ENCODE measurements around the gene KHNYN.

DNA sequence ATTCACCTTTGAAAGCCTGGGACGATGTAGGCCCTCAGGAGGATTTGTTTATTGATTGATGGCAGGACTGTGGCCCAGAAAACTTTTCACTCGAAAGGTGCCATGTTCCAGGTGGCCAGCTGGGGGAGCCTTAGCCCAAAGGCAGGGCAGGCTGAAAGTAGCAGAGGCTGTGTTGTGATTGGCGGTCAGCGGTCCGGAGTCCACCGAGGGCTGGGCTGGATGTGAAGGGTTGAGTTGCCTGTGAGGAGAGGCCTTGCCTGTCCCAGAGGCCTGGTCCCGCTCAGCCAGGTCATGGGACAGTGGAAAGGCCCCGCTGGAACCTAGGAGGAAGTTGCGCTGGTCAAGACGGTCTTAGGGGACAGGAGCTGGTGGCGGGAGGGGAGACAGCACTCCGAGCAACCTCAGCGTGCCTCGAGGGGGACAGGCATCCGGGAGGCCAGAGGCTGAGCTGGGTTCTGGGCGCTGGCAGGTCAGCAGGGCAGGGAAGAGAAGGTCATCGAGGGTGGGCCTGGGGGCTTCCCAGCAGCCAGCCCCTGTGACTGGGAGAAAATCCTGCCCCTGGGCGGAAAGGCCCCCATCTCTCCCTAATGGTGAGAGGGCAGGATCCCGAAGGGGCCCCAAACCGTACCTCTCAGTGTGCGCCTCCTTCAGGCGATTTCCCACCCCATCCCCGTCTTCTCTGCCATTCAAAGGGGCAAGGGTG lies 52.0 kb downstream of the KHNYN start:
- TF ChIP-seq, protein P1, sequence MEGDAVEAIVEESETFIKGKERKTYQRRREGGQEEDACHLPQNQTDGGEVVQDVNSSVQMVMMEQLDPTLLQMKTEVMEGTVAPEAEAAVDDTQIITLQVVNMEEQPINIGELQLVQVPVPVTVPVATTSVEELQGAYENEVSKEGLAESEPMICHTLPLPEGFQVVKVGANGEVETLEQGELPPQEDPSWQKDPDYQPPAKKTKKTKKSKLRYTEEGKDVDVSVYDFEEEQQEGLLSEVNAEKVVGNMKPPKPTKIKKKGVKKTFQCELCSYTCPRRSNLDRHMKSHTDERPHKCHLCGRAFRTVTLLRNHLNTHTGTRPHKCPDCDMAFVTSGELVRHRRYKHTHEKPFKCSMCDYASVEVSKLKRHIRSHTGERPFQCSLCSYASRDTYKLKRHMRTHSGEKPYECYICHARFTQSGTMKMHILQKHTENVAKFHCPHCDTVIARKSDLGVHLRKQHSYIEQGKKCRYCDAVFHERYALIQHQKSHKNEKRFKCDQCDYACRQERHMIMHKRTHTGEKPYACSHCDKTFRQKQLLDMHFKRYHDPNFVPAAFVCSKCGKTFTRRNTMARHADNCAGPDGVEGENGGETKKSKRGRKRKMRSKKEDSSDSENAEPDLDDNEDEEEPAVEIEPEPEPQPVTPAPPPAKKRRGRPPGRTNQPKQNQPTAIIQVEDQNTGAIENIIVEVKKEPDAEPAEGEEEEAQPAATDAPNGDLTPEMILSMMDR (conservative IDR thresholded peaks at IDR 0.05 in 1 of 2, IDR thresholded peaks at IDR 0.05 in 1 of 2; ENCODE audit: extremely low read depth in 1 of 2, insufficient read depth in 1 of 2, low read depth in 1 of 2, low read length in 2 of 2) = peak; percentile 83
- no peak for TF ChIP-seq EZH2 (IDR thresholded peaks at IDR 0.05; ENCODE audit: borderline replicate concordance, low read length)

Measured in mammary epithelial cell (primary cell).